Measurements from ENCODE around the gene TMEM236.
A peak's percentile ranks its signal among the peaks of the same experiment; 100 is the strongest.

GRCh38 chr10:17737027-17737965 lies 14.7 kb upstream of the TMEM236 start:
- TF ChIP-seq POLR2A (IDR thresholded peaks at IDR 0.05; ENCODE audit: low read depth, low read length) (no peak), CTCF (conservative IDR thresholded peaks at IDR 0.05; ENCODE audit: low read depth, low read length) (peak; percentile 63), RFX5 (IDR thresholded peaks at IDR 0.05; ENCODE audit: low read depth, low read length) (no peak), CHD1 (IDR thresholded peaks at IDR 0.05; ENCODE audit: low read depth, low read length) (no peak), MAZ (IDR thresholded peaks at IDR 0.05; ENCODE audit: borderline replicate concordance, low read depth, low read length) (no peak), CEBPB (IDR thresholded peaks at IDR 0.05; ENCODE audit: low read depth, low read length) (no peak), USF2 (IDR thresholded peaks at IDR 0.05; ENCODE audit: low read depth, low read length) (no peak), MXI1 (IDR thresholded peaks at IDR 0.05; ENCODE audit: borderline replicate concordance, low read depth, low read length) (no peak), FOS (IDR thresholded peaks at IDR 0.05; ENCODE audit: low read depth, low read length) (no peak), RAD21 (IDR thresholded peaks at IDR 0.05; ENCODE audit: low read length) (peak; percentile 42), MAFK (IDR thresholded peaks at IDR 0.05; ENCODE audit: low read depth, low read length) (no peak), ELK1 (IDR thresholded peaks at IDR 0.05; ENCODE audit: borderline replicate concordance, low read depth, low read length) (no peak)
